C4-2B (cell line): Measurements from ENCODE around the gene CHPT1.

Source experiments
- CTCF ChIP-seq: fragments of 450-650 bp; conservative IDR thresholded peaks from 2 replicates; pipeline ENCODE4 v1.5.1; 2017; ENCODE audit warnings: mild to moderate bottlenecking
- ZFX ChIP-seq: fragments of 450-650 bp; IDR thresholded peaks from 2 replicates; pipeline ENCODE4 v1.6.1; 2017

- TF ChIP-seq CTCF (no peak), ZFX (no peak)
Measured at GRCh38 chr12:101768781-101769180, 71.3 kb downstream of the CHPT1 start.
